ENCODE measurements around the gene PNPLA1.

DNA sequence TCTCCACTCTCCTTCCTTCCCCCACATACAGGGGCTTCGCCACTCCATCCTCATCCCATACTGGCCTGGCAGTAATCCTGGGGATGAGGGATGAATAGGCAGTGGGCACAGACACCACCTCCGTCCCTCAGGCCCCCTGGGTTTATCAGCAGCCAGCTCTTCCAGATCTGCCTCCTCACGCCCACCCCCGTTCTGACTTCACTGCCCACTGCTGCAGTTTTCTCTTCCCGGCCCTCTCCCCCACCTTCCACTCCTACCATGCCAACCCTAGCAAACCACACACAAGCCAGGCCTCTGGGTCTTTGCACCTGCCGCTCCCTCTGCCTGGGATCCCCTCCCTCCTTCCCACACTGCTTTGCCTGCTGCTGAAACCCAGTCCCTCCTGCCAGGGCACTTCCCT is 22.3 kb downstream of the PNPLA1 start:
- TF ChIP-seq, protein P1, sequence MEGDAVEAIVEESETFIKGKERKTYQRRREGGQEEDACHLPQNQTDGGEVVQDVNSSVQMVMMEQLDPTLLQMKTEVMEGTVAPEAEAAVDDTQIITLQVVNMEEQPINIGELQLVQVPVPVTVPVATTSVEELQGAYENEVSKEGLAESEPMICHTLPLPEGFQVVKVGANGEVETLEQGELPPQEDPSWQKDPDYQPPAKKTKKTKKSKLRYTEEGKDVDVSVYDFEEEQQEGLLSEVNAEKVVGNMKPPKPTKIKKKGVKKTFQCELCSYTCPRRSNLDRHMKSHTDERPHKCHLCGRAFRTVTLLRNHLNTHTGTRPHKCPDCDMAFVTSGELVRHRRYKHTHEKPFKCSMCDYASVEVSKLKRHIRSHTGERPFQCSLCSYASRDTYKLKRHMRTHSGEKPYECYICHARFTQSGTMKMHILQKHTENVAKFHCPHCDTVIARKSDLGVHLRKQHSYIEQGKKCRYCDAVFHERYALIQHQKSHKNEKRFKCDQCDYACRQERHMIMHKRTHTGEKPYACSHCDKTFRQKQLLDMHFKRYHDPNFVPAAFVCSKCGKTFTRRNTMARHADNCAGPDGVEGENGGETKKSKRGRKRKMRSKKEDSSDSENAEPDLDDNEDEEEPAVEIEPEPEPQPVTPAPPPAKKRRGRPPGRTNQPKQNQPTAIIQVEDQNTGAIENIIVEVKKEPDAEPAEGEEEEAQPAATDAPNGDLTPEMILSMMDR (IDR thresholded peaks at IDR 0.05; ENCODE audit: insufficient read depth, low read length, poor library complexity, severe bottlenecking): no peak
- no peak for TF ChIP-seq EZH2phosphoT487 (conservative IDR thresholded peaks at IDR 0.05; ENCODE audit: low read length)
